Panc1 (cell line): Measurements from ENCODE around the gene SLC39A10. TPM values are rescaled to one million over a fixed set of nuclear protein-coding genes. Genes with fewer than 3 reads are reported as not detected.

Experiments used
- ATAC-seq: fragments of 200-7000 bp; cut with Tn5 transposase; 2 replicates; pipeline ENCODE4 v1.9.1; 2020; ENCODE audit warnings: mild to moderate bottlenecking, moderate library complexity
- Bru-seq: library from RNA; stranded (reverse); fragments of 400-500 nt; gene quantifications from one replicate; lab custom pipeline; 2021; lab: Mats Ljungman, UMichigan
- BruChase-seq, 2 experiments: library from RNA; stranded (reverse); fragments of 400-500 nt; gene quantifications; one replicate each; lab custom pipeline; 2021; lab: Mats Ljungman, UMichigan
- BruUV-seq: library from RNA; stranded (reverse); fragments of 400-500 nt; replicated peaks from 2 replicates; lab custom pipeline; 2021; lab: Mats Ljungman, UMichigan
- CTCF ChIA-PET: fragments of 300-600 bp; sonication (Branson Sonifier 250); formaldehyde crosslinking; loops from one replicate; lab custom pipeline; 2022; ENCODE audit warnings: antibody characterized with exemption; lab: Charles Lee
- POLR2A ChIA-PET: fragments of 300-600 bp; sonication (Branson Sonifier 250); formaldehyde crosslinking; loops from one replicate; lab custom pipeline; 2022; ENCODE audit warnings: antibody characterized with exemption; lab: Charles Lee
- DNase-seq: peaks from one replicate; pipeline ENCODE4 v3.0.0-alpha.2; 2010; ENCODE audit warnings: low read depth, low spot score
- H3K27ac ChIP-seq: 2 replicates; pipeline ENCODE4 v1.5.1; 2011; ENCODE audit warnings: mild to moderate bottlenecking, low read length, inconsistent platforms
- H3K27me3 ChIP-seq: fragments of 200-500 bp; sonication (Bioruptor generic); 2 replicates; pipeline ENCODE4 v1.6.0; 2014; ENCODE audit warnings: low read length, inconsistent platforms; ENCODE audit not compliant: control insufficient read depth, insufficient read depth
- H3K36me3 ChIP-seq: fragments of 200-500 bp; sonication (Bioruptor generic); 2 replicates; pipeline ENCODE4 v1.5.1; 2014; ENCODE audit warnings: inconsistent platforms, mild to moderate bottlenecking, low read length, moderate library complexity; ENCODE audit not compliant: control insufficient read depth, insufficient read depth
- H3K4me1 ChIP-seq: 2 replicates; pipeline ENCODE4 v1.5.1; 2011; ENCODE audit warnings: inconsistent platforms, mild to moderate bottlenecking, low read length, moderate library complexity; ENCODE audit not compliant: control insufficient read depth, insufficient read depth
- H3K4me3 ChIP-seq, 2 experiments: 2 replicates each; pipeline ENCODE4 v1.5.1; 2011 to 2012; ENCODE audit warnings: low read depth in 2 of 2, low read length in 2 of 2, mild to moderate bottlenecking in 2 of 2, inconsistent platforms in 1 of 2, moderate library complexity in 1 of 2
- H3K9me3 ChIP-seq: fragments of 200-500 bp; sonication (Bioruptor generic); 2 replicates; pipeline ENCODE4 v1.5.1; 2014; ENCODE audit warnings: low read depth, mild to moderate bottlenecking, inconsistent platforms, low read length, moderate library complexity; ENCODE audit not compliant: control insufficient read depth, insufficient read depth
- CTCF ChIP-seq: fragments of 450-650 bp; IDR thresholded peaks from 2 replicates; pipeline ENCODE4 v1.5.1; 2017; ENCODE audit warnings: mild to moderate bottlenecking
- POLR2AphosphoS5 ChIP-seq: IDR thresholded peaks from 2 replicates; pipeline ENCODE4 v1.6.1; 2012; ENCODE audit warnings: mild to moderate bottlenecking, low read depth, low read length, moderate library complexity
- REST ChIP-seq, 2 experiments: IDR thresholded peaks; 2 replicates each; pipeline ENCODE4 v1.6.1; 2011 to 2012; ENCODE audit warnings: low read depth in 2 of 2, control low read depth in 1 of 2, low read length in 1 of 2, mild to moderate bottlenecking in 1 of 2, moderate library complexity in 1 of 2; ENCODE audit not compliant: insufficient read depth in 1 of 2
- SIN3A ChIP-seq: IDR thresholded peaks from 2 replicates; pipeline ENCODE4 v1.6.1; 2012; ENCODE audit warnings: low read depth, mild to moderate bottlenecking, low read length, moderate library complexity, borderline replicate concordance; ENCODE audit not compliant: insufficient read depth
- TCF7L2 ChIP-seq: IDR thresholded peaks from 2 replicates; pipeline ENCODE4 v1.6.1; 2011; ENCODE audit warnings: mild to moderate bottlenecking, low read depth, low read length, inconsistent platforms
- in situ Hi-C: cut with HindIII; loops from 2 replicates; pipeline ENCODE4 v1.10.0; 2016; ENCODE audit warnings: low sequenced_read_pairs, low pct_unique_long_range_greater_than_20kb
- intact Hi-C: fragments of 100-400 bp; cut with micrococcal nuclease; formaldehyde crosslinking; loops from one replicate; pipeline ENCODE4 v1.10.0; 2022; ENCODE audit not compliant: unreplicated experiment
- long read RNA-seq: library from polyadenylated mRNA; unstranded; transcript quantifications from one replicate; pipeline ENCODE4 v2.0.0, GENCODE V29; 2021; ENCODE audit not compliant: unreplicated experiment
- polyA plus RNA-seq: library from polyadenylated mRNA; unstranded; fragments of >200 nt; gene quantifications from one replicate; pipeline ENCODE4 v1.2.1, GENCODE V29; 2012; ENCODE audit warnings: missing spikeins; ENCODE audit not compliant: insufficient read length
- total RNA-seq: library from RNA; stranded (reverse); gene quantifications from one replicate; pipeline ENCODE4 v1.2.1, GENCODE V29; 2021; ENCODE audit not compliant: unreplicated experiment

The SLC39A10 gene
- 45.9 TPM for total RNA-seq
- polyA plus RNA-seq = 12.0 TPM
- Bru-seq, nascent RNA = percentile 79 among the genes with signal in this experiment
- percentile 73 among the genes with signal in this experiment for BruChase-seq, experiment 1, labeled RNA remaining after a 2-hour chase
- BruChase-seq, experiment 2, labeled RNA remaining after a 6-hour chase = percentile 84 among the genes with signal in this experiment
- long read RNA-seq, full-length matches to known transcripts = 86 of 127 reads
- long read RNA-seq, partial matches to known transcripts = 25 of 127 reads
- long read RNA-seq, other reads (novel, unspliced or antisense) = 16 of 127 reads

DNA sequence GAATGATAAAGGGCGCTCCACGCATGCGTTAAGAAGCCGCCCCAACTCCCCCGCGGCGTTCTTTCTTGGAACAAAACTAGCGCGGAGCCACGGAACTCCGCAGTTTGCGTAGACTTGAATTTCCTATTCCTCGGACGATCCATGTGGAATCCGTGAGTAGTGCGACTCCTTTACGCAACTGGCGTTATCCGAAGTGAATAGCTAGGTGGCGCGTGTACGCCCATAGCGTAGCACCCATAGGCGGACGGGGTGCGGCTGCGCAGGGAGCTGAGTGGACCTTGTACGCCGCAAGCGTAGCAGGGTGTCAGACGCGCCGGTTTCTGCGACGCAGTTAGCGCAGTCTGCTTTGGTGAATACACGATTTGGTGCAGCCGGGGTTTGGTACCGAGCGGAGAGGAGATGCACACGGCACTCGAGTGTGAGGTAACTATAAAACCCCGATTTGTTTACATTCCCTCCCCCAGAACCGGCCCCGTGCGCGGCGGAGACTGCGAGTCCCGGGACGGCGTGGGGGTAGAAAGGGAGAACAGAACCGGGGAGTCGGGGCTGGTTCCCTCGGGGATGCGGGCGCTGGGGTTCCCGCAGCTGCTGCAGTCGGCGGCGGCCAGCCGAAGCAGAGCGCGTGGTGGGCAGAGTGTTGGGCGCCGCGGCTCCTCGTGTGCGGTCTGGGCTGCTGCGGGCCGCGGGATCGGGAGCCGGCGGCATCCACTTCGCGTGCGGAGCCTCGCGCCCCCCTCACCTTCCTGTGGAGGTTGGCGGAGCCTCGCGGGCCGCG, at the start of gene SLC39A10:
Gene SLC39A10 (plus strand): TSS at position 368 of the 775 bp plus-strand sequence. CDS start 22,817 bp downstream, outside the sequence.
- DNase-seq (peak; percentile 98), ATAC-seq (peak; percentile 90)
- Histone ChIP-seq H3K4me1 (peaks cover 23% of the 10 kb centered on the region), H3K27ac (peak within 1 kb of the TSS; percentile 94), H3K9me3 (no peaks in the 10 kb centered on the region), H3K4me3 (peak within 1 kb of the TSS; percentile 78 to 91), H3K36me3 (peaks cover 3% of the 10 kb centered on the region), H3K27me3 (no peaks in the 10 kb centered on the region)
- BruUV-seq = no TSS peak
- in situ Hi-C loops = no loop called here
- intact Hi-C loops = loop anchor here (5.0 kb wide), 1 partner anchor 335 kb away; no protein-coding TSS in a partner anchor
- ChIA-PET CTCF (interaction anchor here (0.5 to 0.9 kb wide), 9 partner anchors 11 to 730 kb away, joined by 3 to 11 read pairs (median 5); no protein-coding TSS in a partner anchor), POLR2A (interaction anchor here (0.5 to 0.7 kb wide), 7 partner anchors 112 to 1779 kb away, joined by 3 to 13 read pairs (median 4); no protein-coding TSS in a partner anchor)
- TF ChIP-seq TCF7L2 (peak; percentile 46; the same call in 1 of the 2 replicates), REST (IDR thresholded peaks at IDR 0.05; ENCODE audit: insufficient read depth in 1 of 2, low read depth in 2 of 2, low read length in 1 of 2) (no peak; a peak in 2 of 4 replicates), CTCF (no peak), SIN3A (no peak), POLR2AphosphoS5 (peak; percentile 92)

DNA sequence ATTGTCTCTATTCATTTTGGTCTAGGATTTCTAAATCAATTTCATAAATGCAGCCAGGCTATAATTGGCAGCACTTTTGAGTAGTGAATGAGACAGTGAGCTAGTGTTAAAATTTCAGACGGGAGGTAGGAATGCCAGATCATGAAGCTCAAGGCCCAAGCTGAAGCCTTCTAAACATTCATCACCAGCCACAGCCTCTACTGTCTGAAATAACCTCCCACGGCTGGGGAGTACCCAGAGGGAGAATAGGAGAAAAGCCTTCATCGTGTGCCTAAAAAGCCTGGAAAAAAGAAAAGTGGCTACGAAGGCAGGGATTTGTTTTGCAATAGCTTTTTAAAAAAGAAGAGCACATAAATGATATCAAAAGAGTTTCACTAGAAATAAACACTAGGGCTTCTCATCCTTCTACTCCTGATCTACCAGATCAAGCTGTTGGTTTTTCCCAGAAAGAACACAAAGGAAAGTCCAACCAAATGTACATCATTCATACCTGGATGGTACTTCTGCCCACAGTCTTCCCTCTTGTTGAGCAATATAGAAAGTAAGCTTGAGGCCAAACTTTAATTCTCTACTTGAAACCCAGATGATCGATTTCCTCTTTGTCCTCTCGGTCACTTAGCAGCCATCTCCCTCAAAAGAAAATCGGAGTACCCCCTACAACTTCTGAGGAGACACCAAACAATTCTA, 48.1 kb upstream of the SLC39A10 start:
- no peaks in the 10 kb centered on the region for H3K36me3 ChIP-seq
- H3K4me1 ChIP-seq = no peaks in the 10 kb centered on the region
- no peak overlapping the region for H3K27ac ChIP-seq
- in situ Hi-C loops (no loop called here), intact Hi-C loops (no loop called here)
- POLR2A ChIA-PET = no interaction called here
- no peaks in the 10 kb centered on the region for H3K9me3 ChIP-seq
- TF ChIP-seq TCF7L2 (no peak), POLR2AphosphoS5 (no peak), CTCF (no peak), REST (IDR thresholded peaks at IDR 0.05; ENCODE audit: insufficient read depth in 1 of 2, low read depth in 2 of 2, low read length in 1 of 2) (no peak)
- CTCF ChIA-PET = no interaction called here
- H3K27me3 ChIP-seq = no peaks in the 10 kb centered on the region
- no peak overlapping the region for H3K4me3 ChIP-seq
- BruUV-seq = no TSS peak
- DNase-seq (no peak), ATAC-seq (no peak)
